ENCODE measurements around the gene SLC9B2.

SLC9B2 gene

GRCh38 chr4:103108542-103108941 is 32.0 kb upstream of the SLC9B2 start (continued):
- TF ChIP-seq SCRT2 (tag by site-specific recombination; IDR thresholded peaks at IDR 0.05) = no peak
- TF ChIP-seq ZNF561 (tag by site-specific recombination; IDR thresholded peaks at IDR 0.05; ENCODE audit: borderline replicate concordance) = no peak

- CTCF ChIA-PET = no interaction called here
- POLR2A ChIA-PET = no interaction called here
Measured at GRCh38 chr4:103105558-103106356, 29.2 kb upstream of the SLC9B2 start.

GRCh38 chr4:103104886-103105285 is 28.3 kb upstream of the SLC9B2 start:
- POLR2A ChIA-PET = no interaction called here
- CTCF ChIA-PET = interaction anchor here (0.6 kb wide), 1 partner anchor 102 kb away, joined by 4 read pairs; no protein-coding TSS in a partner anchor
- Histone ChIP-seq H3K27ac (ENCODE audit: extremely low read depth, low read depth, low read length) (no peak overlapping the region), H3K9me3 (ENCODE audit: control insufficient read depth, insufficient read depth, low read depth, low read length) (no peaks in the 10 kb centered on the region), H3K4me3 (ENCODE audit: low read depth, low read length) (no peak overlapping the region), H3K4me1 (ENCODE audit: control insufficient read depth, insufficient read depth, low read length) (no peaks in the 10 kb centered on the region), H3K36me3 (ENCODE audit: control insufficient read depth in 2 of 2, insufficient read depth in 1 of 2, low read length in 2 of 2) (peaks cover 5 to 35% of the 10 kb centered on the region in 2 experiments)
- no peak for TF ChIP-seq ZNF610 (tag by site-specific recombination; IDR thresholded peaks at IDR 0.05; ENCODE audit: borderline replicate concordance)
- no peak for TF ChIP-seq ZIC2 (tag by site-specific recombination; IDR thresholded peaks at IDR 0.05)
- no peak for TF ChIP-seq ZNF292 (tag by site-specific recombination; IDR thresholded peaks at IDR 0.05; ENCODE audit: borderline replicate concordance, low read depth)
- TF ChIP-seq PRDM4 (tag by site-specific recombination; IDR thresholded peaks at IDR 0.05) = no peak
- TF ChIP-seq SALL2 (tag by site-specific recombination; IDR thresholded peaks at IDR 0.05; ENCODE audit: borderline replicate concordance) = no peak
- no peak for TF ChIP-seq ZNF311 (tag by site-specific recombination; IDR thresholded peaks at IDR 0.05; ENCODE audit: borderline replicate concordance)
- no peak for TF ChIP-seq YY2 (tag by site-specific recombination; IDR thresholded peaks at IDR 0.05)
- TF ChIP-seq OVOL3 (tag by site-specific recombination; IDR thresholded peaks at IDR 0.05) = no peak
- no peak for TF ChIP-seq ZSCAN4 (tag by site-specific recombination; IDR thresholded peaks at IDR 0.05)
- TF ChIP-seq ZNF426 (tag by site-specific recombination; IDR thresholded peaks at IDR 0.05) = no peak
- no peak for TF ChIP-seq ZNF274 (IDR thresholded peaks at IDR 0.05; ENCODE audit: low read length)
- TF ChIP-seq ZNF274 (tag by site-specific recombination; IDR thresholded peaks at IDR 0.05; ENCODE audit: borderline replicate concordance) = no peak

More at GRCh38 chr4:103105558-103106356, 29.2 kb upstream of the SLC9B2 start:
- H3K4me1 ChIP-seq (ENCODE audit: control insufficient read depth, insufficient read depth, low read length) = no peaks in the 10 kb centered on the region
- no peaks in the 10 kb centered on the region for H3K9me3 ChIP-seq (ENCODE audit: control insufficient read depth, insufficient read depth, low read depth, low read length)
- no peak overlapping the region for H3K27ac ChIP-seq (ENCODE audit: extremely low read depth, low read depth, low read length)
- H3K4me3 ChIP-seq (ENCODE audit: low read depth, low read length) = no peak overlapping the region
- H3K36me3 ChIP-seq (ENCODE audit: control insufficient read depth in 2 of 2, insufficient read depth in 1 of 2, low read length in 2 of 2) = peaks cover 5 to 44% of the 10 kb centered on the region in 2 experiments
- no peak for TF ChIP-seq ZNF530 (tag by site-specific recombination; IDR thresholded peaks at IDR 0.05; ENCODE audit: low read depth)
- TF ChIP-seq ZNF792 (tag by site-specific recombination; IDR thresholded peaks at IDR 0.05) = no peak
- TF ChIP-seq ZXDB (tag by site-specific recombination; IDR thresholded peaks at IDR 0.05) = no peak
- TF ChIP-seq ZNF544 (tag by site-specific recombination; IDR thresholded peaks at IDR 0.05) = no peak
- no peak for TF ChIP-seq ZNF580 (tag by site-specific recombination; IDR thresholded peaks at IDR 0.05)
- no peak for TF ChIP-seq ZNF211 (tag by site-specific recombination; IDR thresholded peaks at IDR 0.05; ENCODE audit: low read depth)
- TF ChIP-seq WT1 (tag by site-specific recombination; IDR thresholded peaks at IDR 0.05) = no peak
- no peak for TF ChIP-seq ZNF560 (tag by site-specific recombination; IDR thresholded peaks at IDR 0.05; ENCODE audit: borderline replicate concordance)
- no peak for TF ChIP-seq ZNF837 (tag by site-specific recombination; IDR thresholded peaks at IDR 0.05)
- no peak for TF ChIP-seq ZNF133 (tag by site-specific recombination; IDR thresholded peaks at IDR 0.05)
- no peak for TF ChIP-seq ZBTB8A (tag by site-specific recombination; IDR thresholded peaks at IDR 0.05)
- TF ChIP-seq GLI2 (tag by site-specific recombination; IDR thresholded peaks at IDR 0.05; ENCODE audit: borderline replicate concordance, low read depth) = no peak
- TF ChIP-seq TSHZ1 (tag by site-specific recombination; IDR thresholded peaks at IDR 0.05; ENCODE audit: borderline replicate concordance) = no peak
- TF ChIP-seq ZNF777 (tag by site-specific recombination; IDR thresholded peaks at IDR 0.05; ENCODE audit: borderline replicate concordance) = no peak
- no peak for TF ChIP-seq ZNF239 (tag by site-specific recombination; IDR thresholded peaks at IDR 0.05)
- TF ChIP-seq ZNF555 (tag by site-specific recombination; conservative IDR thresholded peaks at IDR 0.05) = no peak
- no peak for TF ChIP-seq ZNF175 (tag by site-specific recombination; IDR thresholded peaks at IDR 0.05)
- no peak for TF ChIP-seq ZNF202 (tag by site-specific recombination; IDR thresholded peaks at IDR 0.05; ENCODE audit: borderline replicate concordance)

All from HEK293 (cell line).